Subcutaneous abdominal adipose tissue (tissue), 5 donors: ENCODE data around the gene ACCSL.
A peak's percentile ranks its signal among the peaks of the same experiment; 100 is the strongest.

Experiments used
- H3K27ac ChIP-seq: one replicate; pipeline ENCODE4 v1.7.0; 2013; ENCODE audit warnings: low read depth, mild to moderate bottlenecking, inconsistent platforms, low read length, moderate library complexity
- H3K27me3 ChIP-seq, 5 donors: one replicate each; pipeline ENCODE4 v1.7.0; 2013; ENCODE audit warnings: low read length in 5 of 5, inconsistent platforms in 1 of 5; ENCODE audit not compliant: control insufficient read depth in 5 of 5, insufficient read depth in 4 of 5
- H3K36me3 ChIP-seq, 5 donors: one replicate each; pipeline ENCODE4 v1.7.0; 2013; ENCODE audit warnings: low read length in 5 of 5; ENCODE audit not compliant: control insufficient read depth in 5 of 5, insufficient read depth in 5 of 5
- H3K4me1 ChIP-seq, 5 donors: one replicate each; pipeline ENCODE4 v1.7.0; 2013; ENCODE audit warnings: low read length in 5 of 5, mild to moderate bottlenecking in 3 of 5, moderate library complexity in 1 of 5; ENCODE audit not compliant: control insufficient read depth in 5 of 5, insufficient read depth in 5 of 5
- H3K4me3 ChIP-seq, 5 donors: one replicate each; pipeline ENCODE4 v1.7.0; 2013; ENCODE audit warnings: low read length in 5 of 5, low read depth in 1 of 5
- H3K9ac ChIP-seq, 5 donors: one replicate each; pipeline ENCODE4 v1.7.0; 2013; ENCODE audit warnings: low read length in 5 of 5, mild to moderate bottlenecking in 4 of 5, moderate library complexity in 3 of 5
- H3K9me3 ChIP-seq, 5 donors: one replicate each; pipeline ENCODE4 v1.7.0; 2013; ENCODE audit warnings: low read length in 5 of 5; ENCODE audit not compliant: control insufficient read depth in 5 of 5
- donor health status: healthy.
- donor health status: healthy.
- donor health status: healthy.
- donor health status: healthy.
- donor health status: healthy.

ACCSL gene

DNA sequence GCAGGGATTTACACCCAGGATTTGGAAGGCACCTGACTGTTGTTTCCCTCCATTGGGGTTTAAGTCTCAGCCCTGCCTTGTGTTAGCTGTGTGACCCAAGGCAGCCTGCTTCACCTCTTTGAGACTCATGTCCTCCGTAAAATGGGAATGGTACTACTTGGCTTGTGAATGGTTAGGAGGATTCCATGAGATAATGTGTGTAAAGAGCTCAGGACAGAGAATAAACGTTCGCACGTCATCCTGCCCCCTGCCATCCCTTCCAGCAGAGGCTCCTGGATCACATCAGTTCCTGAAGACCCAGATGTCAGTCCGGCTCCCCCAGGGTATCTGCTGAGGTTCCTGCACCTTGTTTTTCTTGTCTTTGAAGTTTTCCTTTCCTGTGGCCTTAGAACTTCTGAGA is 16.8 kb upstream of the ACCSL start:
- peaks cover 3 to 32% (median 20%) of the 10 kb centered on the region in 5 donors for H3K4me1 ChIP-seq
- peak overlapping the region; percentile 79 for H3K27ac ChIP-seq
- peak overlapping the region in 2 of 5 donors; percentile 24 to 38 for H3K9ac ChIP-seq
- H3K4me3 ChIP-seq = peak overlapping the region in 1 of 5 donors; percentile 8
- H3K27me3 ChIP-seq = peaks cover 0 to 21% (median 6%) of the 10 kb centered on the region in 5 donors
- H3K36me3 ChIP-seq = no peaks in the 10 kb centered on the region
- peaks cover 0 to 2% (median 0%) of the 10 kb centered on the region in 5 donors for H3K9me3 ChIP-seq

- Histone ChIP-seq H3K4me1 (peaks cover 3 to 32% (median 20%) of the 10 kb centered on the region in 5 donors), H3K9me3 (no peaks in the 10 kb centered on the region), H3K27ac (peak overlapping the region; percentile 79), H3K36me3 (no peaks in the 10 kb centered on the region), H3K4me3 (no peak overlapping the region), H3K9ac (peak overlapping the region in 1 of 5 donors; percentile 38), H3K27me3 (peaks cover 0 to 21% (median 6%) of the 10 kb centered on the region in 5 donors)
These were observed 16.2 kb upstream of the ACCSL start for GRCh38 chr11:44031549-44031948.

- Histone ChIP-seq H3K4me3 (no peak overlapping the region), H3K9ac (peak overlapping the region in 1 of 5 donors; percentile 73), H3K4me1 (peaks cover 3 to 39% (median 21%) of the 10 kb centered on the region in 5 donors), H3K9me3 (no peaks in the 10 kb centered on the region), H3K27ac (peak overlapping the region; percentile 79), H3K36me3 (no peaks in the 10 kb centered on the region), H3K27me3 (peaks cover 0 to 21% (median 6%) of the 10 kb centered on the region in 5 donors)
These were observed 15.3 kb upstream of the ACCSL start for GRCh38 chr11:44032299-44033085.

GRCh38 chr11:44033411-44033850 is 14.3 kb upstream of the ACCSL start:
- Histone ChIP-seq H3K4me1 (peaks cover 3 to 39% (median 21%) of the 10 kb centered on the region in 5 donors), H3K9me3 (no peaks in the 10 kb centered on the region), H3K4me3 (no peak overlapping the region), H3K27ac (peak overlapping the region; percentile 79), H3K27me3 (peaks cover 0 to 21% (median 6%) of the 10 kb centered on the region in 5 donors), H3K36me3 (no peaks in the 10 kb centered on the region), H3K9ac (no peak overlapping the region)

DNA sequence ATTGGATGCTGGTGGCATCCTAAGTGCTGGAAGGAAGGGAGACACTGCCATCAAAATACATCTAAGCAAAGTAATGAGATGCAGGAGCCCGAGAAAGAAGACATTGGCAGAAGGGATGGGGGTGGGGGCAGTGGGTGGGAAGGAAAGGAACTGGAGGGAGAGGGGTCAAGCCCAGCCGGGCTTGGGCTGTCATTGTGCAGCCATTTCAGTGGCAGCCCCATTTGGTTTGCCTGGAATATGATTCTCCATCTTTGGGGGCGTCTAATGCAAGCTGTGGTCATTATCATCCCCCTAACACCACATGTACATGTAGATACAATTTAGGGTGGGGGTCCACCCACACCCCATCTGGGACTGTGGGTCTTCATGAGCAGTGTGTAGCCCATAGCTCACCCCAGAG is 13.9 kb upstream of the ACCSL start:
- Histone ChIP-seq H3K36me3 (no peaks in the 10 kb centered on the region), H3K27me3 (peaks cover 0 to 21% (median 6%) of the 10 kb centered on the region in 5 donors), H3K4me3 (no peak overlapping the region), H3K9me3 (no peaks in the 10 kb centered on the region), H3K27ac (no peak overlapping the region), H3K9ac (no peak overlapping the region), H3K4me1 (peaks cover 3 to 39% (median 21%) of the 10 kb centered on the region in 5 donors)

- H3K4me1 ChIP-seq = peaks cover 3 to 39% (median 21%) of the 10 kb centered on the region in 5 donors
- no peak overlapping the region for H3K9ac ChIP-seq
- H3K9me3 ChIP-seq = no peaks in the 10 kb centered on the region
- no peak overlapping the region for H3K27ac ChIP-seq
- H3K27me3 ChIP-seq = peaks cover 0 to 21% (median 6%) of the 10 kb centered on the region in 5 donors
- no peaks in the 10 kb centered on the region for H3K36me3 ChIP-seq
- no peak overlapping the region for H3K4me3 ChIP-seq
These were observed 13.1 kb upstream of the ACCSL start for GRCh38 chr11:44034639-44035038.

DNA sequence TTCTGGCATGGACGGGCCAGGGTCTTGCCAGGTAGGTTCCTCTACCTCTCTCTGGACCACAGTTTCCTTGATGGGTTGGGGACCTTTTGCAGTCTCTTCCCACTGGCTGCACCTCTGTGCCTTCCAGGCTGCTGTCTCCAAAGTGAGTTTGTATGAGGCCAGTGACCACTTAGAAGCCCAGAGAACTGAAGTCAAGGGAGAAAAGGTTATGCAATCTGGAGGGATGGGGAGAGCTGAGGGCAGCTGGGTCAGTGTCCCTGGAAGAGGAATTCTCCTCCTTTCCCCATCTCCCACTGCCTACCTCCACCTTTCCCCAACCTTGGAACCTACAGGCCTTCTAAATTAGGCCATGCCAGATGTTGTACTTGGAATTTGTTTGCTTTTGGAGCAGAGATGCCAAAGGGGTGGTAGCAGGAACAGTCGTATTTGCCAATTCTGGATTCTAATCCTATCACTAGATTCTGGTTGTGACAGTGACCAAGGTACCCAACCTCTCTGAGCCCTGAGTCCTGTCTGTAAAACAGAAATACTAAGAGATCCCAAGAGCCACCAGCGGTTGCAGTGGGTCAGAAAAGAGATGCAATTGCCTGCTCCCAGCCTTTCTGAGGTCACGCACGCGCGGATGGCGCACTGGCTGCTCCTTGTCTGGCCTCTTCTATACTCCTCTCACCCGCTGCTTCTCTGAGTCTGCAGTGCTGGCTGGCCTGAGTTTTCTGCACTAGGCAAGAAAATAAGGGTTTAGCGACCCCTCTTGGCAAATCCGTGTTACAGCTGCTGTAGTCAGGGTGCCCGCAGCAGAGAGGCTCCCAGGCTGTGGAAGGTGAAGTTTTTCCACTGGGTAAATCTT is 10.7 kb upstream of the ACCSL start:
- no peak overlapping the region for H3K27ac ChIP-seq
- no peak overlapping the region for H3K4me3 ChIP-seq
- no peaks in the 10 kb centered on the region for H3K36me3 ChIP-seq
- H3K9me3 ChIP-seq = peaks cover 3 to 11% (median 6%) of the 10 kb centered on the region in 5 donors
- H3K27me3 ChIP-seq = peaks cover 0 to 10% (median 5%) of the 10 kb centered on the region in 5 donors
- H3K9ac ChIP-seq = no peak overlapping the region
- H3K4me1 ChIP-seq = peaks cover 0 to 25% (median 12%) of the 10 kb centered on the region in 5 donors

DNA sequence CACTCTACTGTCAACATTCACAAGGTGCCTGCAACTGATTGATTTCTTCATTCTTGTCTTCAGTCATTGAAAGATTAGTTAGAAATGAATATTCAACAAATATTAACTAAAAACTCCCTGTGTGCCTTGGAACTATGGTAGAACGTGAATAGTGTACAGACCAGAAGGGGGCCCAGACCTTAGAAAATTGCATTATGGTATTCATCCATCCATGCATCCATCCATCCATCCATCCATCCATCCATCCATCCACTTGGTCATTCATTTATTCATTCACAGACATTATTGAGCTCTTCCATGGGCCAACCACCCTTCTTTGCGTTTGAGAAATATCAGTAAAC is 10.2 kb upstream of the ACCSL start:
- Histone ChIP-seq H3K27me3 (peaks cover 0 to 5% (median 2%) of the 10 kb centered on the region in 5 donors), H3K27ac (no peak overlapping the region), H3K4me1 (peaks cover 0 to 19% (median 6%) of the 10 kb centered on the region in 5 donors), H3K4me3 (no peak overlapping the region), H3K36me3 (no peaks in the 10 kb centered on the region), H3K9ac (no peak overlapping the region), H3K9me3 (peaks cover 3 to 11% (median 6%) of the 10 kb centered on the region in 5 donors)

DNA sequence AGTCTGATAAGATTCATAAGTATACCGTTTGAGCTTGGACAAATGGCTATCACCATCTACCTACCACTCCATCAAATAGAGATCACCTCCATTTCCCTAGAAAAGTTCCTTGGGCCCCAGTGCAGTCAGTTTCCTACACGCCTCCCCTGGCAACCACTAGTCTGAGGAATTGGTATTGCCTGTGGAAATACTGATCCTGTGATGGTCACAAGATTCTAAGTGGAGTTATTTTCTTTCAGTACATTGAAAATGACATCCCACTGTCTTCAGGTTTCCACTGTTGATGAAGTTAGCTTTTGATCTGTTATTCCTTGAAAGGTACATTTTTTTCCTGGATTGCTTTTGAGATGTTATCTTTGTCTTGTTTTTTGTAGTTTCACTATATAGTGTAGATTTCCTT is 4.6 kb upstream of the ACCSL start:
- peaks cover 0 to 3% (median 0%) of the 10 kb centered on the region in 5 donors for H3K27me3 ChIP-seq
- H3K36me3 ChIP-seq = no peaks in the 10 kb centered on the region
- H3K9me3 ChIP-seq = peaks cover 3 to 11% (median 6%) of the 10 kb centered on the region in 5 donors
- H3K4me1 ChIP-seq = no peaks in the 10 kb centered on the region
- no peak overlapping the region for H3K27ac ChIP-seq
- no peak overlapping the region for H3K4me3 ChIP-seq
- no peak overlapping the region for H3K9ac ChIP-seq

- no peak overlapping the region for H3K4me3 ChIP-seq
- no peak overlapping the region for H3K27ac ChIP-seq
- H3K27me3 ChIP-seq = no peaks in the 10 kb centered on the region
- no peak overlapping the region for H3K9ac ChIP-seq
- H3K4me1 ChIP-seq = no peaks in the 10 kb centered on the region
- no peaks in the 10 kb centered on the region for H3K36me3 ChIP-seq
- H3K9me3 ChIP-seq = peaks cover 0 to 2% (median under 1%) of the 10 kb centered on the region in 5 donors
These were observed 1.6 kb upstream of the ACCSL start for GRCh38 chr11:44046182-44046581.
